ENCODE measurements around the gene LAMA2.

The LAMA2 gene

GRCh38 chr6:128899341-128900050, 16.6 kb downstream of the LAMA2 start:
- no peak for DNase-seq (ENCODE audit: low read depth)

DNA sequence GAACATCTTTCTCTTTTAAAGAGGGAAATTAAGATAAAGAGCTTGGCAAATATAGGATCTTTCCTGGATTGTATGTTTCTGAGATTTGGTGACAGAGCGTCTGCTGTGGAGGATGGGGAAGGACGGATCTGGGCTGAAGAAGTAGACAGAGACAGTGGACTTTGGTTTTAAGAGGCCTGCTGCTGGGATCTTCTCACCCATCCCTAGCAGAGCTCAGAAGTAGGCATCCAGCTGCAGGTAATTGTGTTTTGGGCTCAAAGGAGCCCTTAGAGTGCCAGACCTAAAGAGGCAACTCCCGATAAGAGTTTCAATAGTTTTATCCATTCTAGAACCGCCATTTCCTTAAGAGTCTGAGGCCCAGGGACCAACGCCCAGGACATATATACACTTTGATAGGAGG, 20.8 kb downstream of the LAMA2 start:
- no peak for DNase-seq (ENCODE audit: low read depth)

GRCh38 chr6:128914051-128914450, 31.1 kb downstream of the LAMA2 start:
- DNase-seq (ENCODE audit: low read depth), result no peak

DNA sequence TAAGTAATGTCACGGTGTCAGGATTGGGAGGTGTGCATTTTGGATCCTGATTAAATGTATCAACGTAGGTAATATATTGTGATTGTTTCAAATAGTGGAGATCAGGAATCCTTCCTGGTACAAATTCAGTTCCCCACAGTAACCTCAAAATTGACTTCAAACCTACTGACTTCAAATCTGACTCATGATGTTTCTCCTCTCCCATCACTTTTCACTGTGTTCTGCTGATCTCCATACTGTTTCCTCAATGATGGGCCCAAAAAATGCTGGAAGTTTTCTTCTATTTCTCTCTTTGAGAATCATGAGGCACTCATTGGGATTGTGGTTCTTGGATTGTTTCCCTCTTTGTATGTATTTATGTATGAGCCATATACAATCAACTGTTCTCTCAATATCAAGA, 35.9 kb downstream of the LAMA2 start:
- no peak for DNase-seq (ENCODE audit: low read depth)

- peak; percentile 18 for DNase-seq (ENCODE audit: low read depth)
Measured at GRCh38 chr6:128919412-128920180, 36.7 kb downstream of the LAMA2 start.

- DNase-seq (ENCODE audit: low read depth), result no peak
Measured at GRCh38 chr6:128925765-128926164, 42.8 kb downstream of the LAMA2 start.

GRCh38 chr6:128929869-128930268, 46.9 kb downstream of the LAMA2 start:
- DNase-seq (ENCODE audit: low read depth), result no peak

GRCh38 chr6:128930321-128930720, 47.4 kb downstream of the LAMA2 start:
- no peak for DNase-seq (ENCODE audit: low read depth)

DNA sequence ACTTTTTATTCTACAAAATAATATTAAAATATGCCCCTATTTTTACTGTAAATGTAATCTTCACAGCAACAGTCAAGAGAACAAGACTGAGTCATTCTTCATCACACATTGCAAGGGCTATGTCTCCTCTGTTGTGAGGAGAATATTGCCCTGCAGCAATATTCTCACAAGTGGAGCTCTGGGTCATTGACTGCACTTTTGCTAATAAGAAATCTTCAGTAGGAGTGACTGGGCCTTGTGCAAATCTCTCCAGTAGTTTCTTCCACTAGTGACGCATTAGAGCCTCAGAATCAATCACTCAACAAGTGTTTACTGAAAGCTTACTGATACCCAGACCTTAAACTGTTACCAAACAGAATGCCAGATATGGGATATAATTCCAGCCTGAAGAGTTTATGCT, 49.1 kb downstream of the LAMA2 start:
- no peak for DNase-seq (ENCODE audit: low read depth)

DNA sequence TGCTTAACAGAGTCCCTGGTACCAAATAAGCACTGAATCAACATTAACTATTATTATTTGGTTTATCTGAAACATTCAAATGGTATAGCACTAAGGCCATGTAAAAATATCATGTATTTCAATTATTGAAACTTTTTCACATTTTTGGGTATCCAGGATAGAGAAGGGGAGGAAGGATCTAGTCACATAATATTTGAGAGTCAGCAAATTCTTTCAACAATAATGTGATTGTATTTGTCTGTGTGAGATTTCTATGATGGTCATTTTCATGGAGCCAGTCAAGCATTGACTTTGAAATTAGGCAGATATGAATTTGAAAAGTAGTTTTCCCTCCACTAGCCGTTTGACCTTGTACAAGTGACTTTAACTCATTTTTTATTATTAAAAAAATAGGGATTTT, 67.9 kb downstream of the LAMA2 start:
- no peak for DNase-seq (ENCODE audit: low read depth)

DNA sequence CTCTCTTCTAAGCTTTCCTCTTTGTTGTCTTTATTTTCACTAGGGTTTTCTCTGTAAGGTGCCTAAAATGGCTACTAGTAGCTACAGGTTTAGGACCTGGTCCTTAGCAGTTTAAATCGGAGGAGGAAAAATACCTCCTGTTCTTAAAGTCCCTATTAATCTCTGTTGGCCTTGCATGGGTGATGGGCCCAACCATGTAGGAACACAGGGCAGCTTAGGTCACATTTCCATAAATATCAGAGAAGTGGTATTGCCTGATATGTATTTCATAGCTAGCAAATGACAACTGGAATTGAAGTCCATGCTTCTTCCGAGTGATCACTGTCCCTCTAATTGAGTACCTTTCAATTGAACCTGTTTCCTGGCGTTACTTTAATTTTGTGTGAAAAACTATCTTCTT, 70.0 kb downstream of the LAMA2 start:
- no peak for DNase-seq (ENCODE audit: low read depth)

- no peak for DNase-seq (ENCODE audit: low read depth)
Measured at GRCh38 chr6:128954308-128955043, 71.5 kb downstream of the LAMA2 start.

DNA sequence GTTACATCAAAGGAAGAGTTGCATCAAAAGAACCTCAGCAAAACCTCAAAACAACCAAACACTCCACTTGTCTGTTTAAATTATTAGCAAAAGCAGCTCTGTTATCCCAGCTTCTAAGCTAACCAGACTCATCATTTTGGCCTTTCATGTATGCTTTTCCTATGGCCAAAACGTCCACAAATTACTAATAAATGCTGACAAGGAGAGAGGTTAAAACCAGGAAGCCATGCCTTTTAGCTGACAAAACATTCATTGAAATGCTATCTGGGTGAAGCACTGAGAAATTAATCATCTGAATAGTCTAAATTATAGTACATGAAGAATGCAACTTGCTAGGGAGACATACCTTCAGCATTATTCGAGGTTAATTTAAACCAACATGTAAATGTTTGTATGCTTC, 80.6 kb downstream of the LAMA2 start:
- DNase-seq (ENCODE audit: low read depth), result peak; percentile 13

DNA sequence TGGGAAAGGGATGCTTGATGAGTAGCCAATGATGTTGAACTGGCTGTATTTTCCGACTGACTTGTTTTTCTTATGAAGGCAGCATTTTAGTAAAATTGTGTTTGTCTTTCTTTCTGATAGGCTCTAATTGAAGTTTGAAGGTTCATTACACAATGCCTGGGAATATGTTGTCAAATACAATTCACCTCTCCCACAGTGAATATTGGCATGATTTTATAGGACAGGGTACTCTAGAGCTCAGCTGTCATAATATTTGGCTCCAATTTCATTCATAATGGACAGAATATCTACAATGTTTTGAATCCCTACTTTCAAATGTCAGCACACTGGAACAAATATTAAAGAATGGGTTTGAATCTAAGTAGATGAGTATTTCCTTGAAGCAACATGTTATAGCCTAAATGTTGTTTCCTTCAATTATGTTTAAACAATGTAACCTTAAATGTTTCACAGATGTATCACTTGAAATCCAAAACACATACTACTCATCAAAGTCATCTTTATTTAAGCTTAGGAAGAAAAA, 81.4 kb downstream of the LAMA2 start:
- DNase-seq (ENCODE audit: low read depth), result no peak

DNA sequence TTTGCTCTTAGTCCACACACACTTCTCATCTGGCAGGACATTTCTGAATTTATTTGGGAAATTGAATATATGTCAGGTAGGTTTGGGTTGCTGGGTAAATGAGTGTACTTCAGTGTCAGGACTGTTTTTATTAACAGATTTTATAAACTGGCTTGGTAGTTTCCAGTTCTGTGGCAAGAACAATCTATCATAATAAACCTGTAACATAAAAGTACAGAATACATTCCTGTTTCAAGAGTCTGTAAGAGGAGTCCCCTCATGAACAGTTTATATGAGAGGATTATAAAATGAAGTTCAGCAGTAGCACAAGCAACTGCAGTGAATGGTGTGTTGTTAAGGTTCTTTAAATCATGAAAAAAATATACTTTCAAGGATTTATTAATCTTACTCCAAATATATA, 81.8 kb downstream of the LAMA2 start:
- DNase-seq (ENCODE audit: low read depth), result no peak

DNA sequence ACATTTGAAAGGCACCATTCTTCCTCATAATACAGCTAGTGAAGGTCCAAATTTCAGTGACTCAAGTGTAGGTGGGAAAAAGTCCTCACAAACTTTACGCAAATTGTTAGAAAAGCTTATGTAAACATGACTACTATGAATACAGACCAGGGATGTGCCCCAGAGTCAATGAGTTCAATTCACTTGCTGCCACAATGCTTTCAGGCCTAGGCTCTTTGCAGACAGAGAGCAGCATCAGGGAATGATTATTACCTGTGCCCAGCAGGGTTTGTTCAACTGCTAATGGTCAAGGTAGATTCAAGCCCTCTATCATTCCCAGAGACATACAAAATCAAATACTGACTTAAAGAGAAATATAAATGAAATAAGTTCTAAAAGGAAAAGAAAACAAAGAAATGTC, 84.0 kb downstream of the LAMA2 start:
- DNase-seq (ENCODE audit: low read depth), result no peak

DNA sequence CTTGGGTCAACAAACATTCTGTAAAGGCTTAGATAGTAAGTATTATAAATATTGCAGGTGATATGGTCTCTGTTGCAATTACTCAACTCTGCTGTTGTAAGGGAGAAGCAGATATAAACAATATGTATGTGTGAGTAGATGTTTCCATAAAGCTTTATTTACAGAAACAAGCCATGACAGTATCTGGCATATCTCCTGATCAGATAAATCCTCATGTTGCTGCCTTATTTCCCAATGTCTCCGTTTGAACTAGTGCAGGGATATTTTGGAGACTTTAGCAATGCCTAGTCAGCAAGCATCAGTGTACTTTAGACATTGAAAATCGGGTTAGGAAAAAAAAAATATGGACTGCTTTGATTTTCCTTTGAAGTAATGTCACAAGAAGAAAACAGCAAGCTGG, 96.1 kb downstream of the LAMA2 start:
- DNase-seq (ENCODE audit: low read depth), result no peak

DNA sequence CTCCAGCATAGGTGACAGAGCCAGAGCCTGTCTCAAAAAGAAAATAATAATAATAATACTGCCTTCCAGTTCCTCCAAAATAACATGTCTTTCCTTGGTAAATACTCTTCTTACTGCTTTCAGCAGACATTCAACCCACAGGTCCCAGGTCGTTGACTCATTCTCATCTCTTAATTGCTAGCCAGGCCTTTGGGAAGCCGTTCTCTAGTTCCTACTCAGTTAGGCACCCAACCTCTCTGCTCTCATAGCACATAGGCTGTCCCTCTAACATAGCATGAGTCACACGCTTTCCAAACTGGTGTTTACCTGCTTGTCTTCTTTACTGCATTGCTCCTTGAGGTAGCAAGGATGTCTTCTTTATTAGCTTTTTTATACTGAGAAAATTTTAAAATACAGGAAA, 98.8 kb downstream of the LAMA2 start:
- DNase-seq (ENCODE audit: low read depth), result no peak

DNA sequence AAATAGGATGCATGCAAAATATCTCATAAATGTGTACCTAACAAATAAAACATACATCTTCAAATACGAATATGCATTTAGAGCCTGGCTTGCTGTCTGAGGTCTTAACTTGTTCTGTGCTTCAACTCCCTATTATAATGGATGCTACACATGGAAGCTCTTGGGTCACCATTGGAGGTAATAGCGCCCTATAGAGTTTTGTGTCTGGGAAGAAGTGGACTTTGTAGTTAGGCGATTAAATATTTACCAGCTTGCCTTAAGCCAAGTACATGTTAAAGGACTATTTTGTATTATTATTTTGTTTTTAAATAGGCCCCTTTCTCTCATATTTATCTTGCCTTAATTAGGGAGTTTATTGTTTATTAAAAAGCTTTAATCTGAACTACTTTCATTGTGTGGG, 107.4 kb downstream of the LAMA2 start:
- DNase-seq (ENCODE audit: low read depth), result no peak

GRCh38 chr6:128990915-128991314, 108.0 kb downstream of the LAMA2 start:
- DNase-seq (ENCODE audit: low read depth), result no peak

- DNase-seq (ENCODE audit: low read depth), result no peak
Measured at GRCh38 chr6:128993166-128993565, 110.2 kb downstream of the LAMA2 start.

DNA sequence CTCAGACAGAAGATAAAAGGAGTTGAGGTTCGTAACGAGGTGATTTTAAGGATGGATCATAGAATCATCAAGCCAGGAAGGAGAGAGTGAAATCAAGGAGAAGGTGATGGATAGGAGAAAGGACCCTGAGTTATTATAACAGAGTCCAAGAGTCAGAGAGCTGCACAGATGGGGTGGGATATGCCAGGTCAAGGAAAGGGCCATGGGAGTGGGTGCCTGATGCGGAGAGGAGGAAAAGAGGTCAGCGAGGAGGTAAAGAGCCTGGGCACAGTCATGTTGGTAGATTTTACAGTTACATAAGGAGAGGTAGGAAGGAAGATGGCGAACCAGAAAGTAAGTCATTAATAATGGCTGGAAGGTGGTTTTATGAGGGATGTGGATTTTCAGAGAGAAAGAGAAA, 114.9 kb downstream of the LAMA2 start:
- no peak for DNase-seq (ENCODE audit: low read depth)

All from HS-5 (cell line).